ENCODE data around the gene CNKSR1. TPM values are rescaled to one million over a fixed set of nuclear protein-coding genes. Genes with fewer than 3 reads are reported as not detected.

The CNKSR1 gene
- total RNA-seq, 6 experiments from 2014 or later = 0.19 to 0.57 (median 0.33) TPM

DNA sequence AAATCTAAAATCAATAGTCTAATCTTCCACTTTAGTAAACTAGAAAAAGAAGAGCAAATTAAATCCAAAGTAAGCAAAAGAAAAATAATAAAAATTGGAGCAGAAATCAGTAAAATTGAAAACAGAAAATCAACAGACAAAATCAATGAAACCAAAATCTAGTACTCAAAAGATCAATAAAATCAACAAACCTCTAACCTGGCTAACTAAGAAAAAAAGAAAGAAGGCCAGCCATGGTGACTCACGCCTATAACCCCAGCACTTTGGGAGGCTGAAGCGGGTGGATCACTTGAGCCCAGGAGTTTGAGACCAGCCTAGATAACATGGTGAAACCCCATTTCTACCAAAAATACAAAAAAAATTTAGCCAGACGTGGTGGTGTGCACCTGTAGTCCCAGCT, 42.8 kb upstream of the CNKSR1 start:
- Mint-ChIP-seq H3K27me3 (ENCODE audit: insufficient read depth) (peaks cover 11% of the 10 kb centered on the region; the same call in 1 of the 2 replicates), H3K27ac (no peak overlapping the region)
- no peak for DNase-seq

DNA sequence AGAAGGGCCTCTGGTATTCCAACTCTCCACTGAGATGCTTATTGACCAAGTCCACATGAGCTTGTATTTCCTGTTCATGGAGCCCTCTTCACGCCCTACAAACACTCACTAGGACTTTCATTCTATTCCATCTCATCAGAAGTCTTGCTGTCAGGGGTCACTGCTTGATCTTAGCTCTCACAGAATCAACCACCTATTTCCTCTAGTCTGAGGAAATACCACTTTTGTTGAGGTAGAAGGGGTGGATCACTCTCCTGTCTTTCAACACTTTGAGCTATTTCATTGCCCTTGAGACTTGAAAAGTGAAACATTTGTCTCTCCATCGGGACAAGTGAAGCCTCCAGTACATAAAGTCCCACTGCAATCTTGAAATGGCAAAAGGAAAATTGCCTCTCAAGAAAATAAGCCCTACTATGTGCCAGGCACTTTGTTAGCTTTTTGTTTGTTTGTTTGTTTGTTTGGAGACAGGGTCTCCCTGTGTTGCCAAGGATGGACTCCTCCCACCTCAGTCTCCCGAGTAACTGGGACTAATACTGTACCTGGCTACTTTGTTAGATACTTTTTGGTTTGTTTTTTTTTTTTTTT, 38.2 kb upstream of the CNKSR1 start:
- peaks cover 5% of the 10 kb centered on the region for H3K27me3 Mint-ChIP-seq (ENCODE audit: insufficient read depth)
- TF ChIP-seq, protein P1, sequence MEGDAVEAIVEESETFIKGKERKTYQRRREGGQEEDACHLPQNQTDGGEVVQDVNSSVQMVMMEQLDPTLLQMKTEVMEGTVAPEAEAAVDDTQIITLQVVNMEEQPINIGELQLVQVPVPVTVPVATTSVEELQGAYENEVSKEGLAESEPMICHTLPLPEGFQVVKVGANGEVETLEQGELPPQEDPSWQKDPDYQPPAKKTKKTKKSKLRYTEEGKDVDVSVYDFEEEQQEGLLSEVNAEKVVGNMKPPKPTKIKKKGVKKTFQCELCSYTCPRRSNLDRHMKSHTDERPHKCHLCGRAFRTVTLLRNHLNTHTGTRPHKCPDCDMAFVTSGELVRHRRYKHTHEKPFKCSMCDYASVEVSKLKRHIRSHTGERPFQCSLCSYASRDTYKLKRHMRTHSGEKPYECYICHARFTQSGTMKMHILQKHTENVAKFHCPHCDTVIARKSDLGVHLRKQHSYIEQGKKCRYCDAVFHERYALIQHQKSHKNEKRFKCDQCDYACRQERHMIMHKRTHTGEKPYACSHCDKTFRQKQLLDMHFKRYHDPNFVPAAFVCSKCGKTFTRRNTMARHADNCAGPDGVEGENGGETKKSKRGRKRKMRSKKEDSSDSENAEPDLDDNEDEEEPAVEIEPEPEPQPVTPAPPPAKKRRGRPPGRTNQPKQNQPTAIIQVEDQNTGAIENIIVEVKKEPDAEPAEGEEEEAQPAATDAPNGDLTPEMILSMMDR (IDR thresholded peaks at IDR 0.05) = no peak
- DNase-seq = no peak
- no peak overlapping the region for H3K27ac Mint-ChIP-seq
- H3K9me3 Mint-ChIP-seq = no peaks in the 10 kb centered on the region
- no peak overlapping the region for H3K4me3 Mint-ChIP-seq
- H3K4me1 Mint-ChIP-seq (ENCODE audit: low read depth) = no peaks in the 10 kb centered on the region
- no peaks in the 10 kb centered on the region for H3K36me3 Mint-ChIP-seq (ENCODE audit: low read depth)

More for the DNA sequence above, 42.8 kb upstream of the CNKSR1 start:
- TF ChIP-seq, protein P1 (IDR thresholded peaks at IDR 0.05) = no peak
- H3K4me3 Mint-ChIP-seq = no peak overlapping the region
- H3K9me3 Mint-ChIP-seq = no peaks in the 10 kb centered on the region
- no peaks in the 10 kb centered on the region for H3K4me1 Mint-ChIP-seq (ENCODE audit: low read depth)
- no peaks in the 10 kb centered on the region for H3K36me3 Mint-ChIP-seq (ENCODE audit: low read depth)

DNA sequence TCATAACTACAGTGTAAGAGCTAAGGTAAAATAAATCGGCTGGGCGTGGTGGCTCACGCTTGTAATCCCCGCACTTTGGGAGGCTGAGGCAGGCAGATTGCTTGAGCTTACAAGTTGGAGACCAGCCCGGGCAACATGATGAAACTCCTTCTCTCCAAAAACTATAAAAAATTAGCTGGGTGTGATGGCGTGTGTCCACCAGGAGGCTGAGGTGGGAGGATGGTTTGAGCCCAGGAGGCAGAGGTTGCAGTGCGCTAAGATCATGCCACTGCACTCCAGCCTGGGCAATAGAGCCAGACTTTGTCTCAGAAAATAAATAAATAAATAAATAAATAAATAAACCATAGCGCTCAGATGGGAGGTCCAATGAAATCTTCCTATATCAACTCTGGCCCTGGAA, 35.1 kb upstream of the CNKSR1 start:
- Mint-ChIP-seq H3K36me3 (ENCODE audit: low read depth) (no peaks in the 10 kb centered on the region), H3K27ac (no peak overlapping the region), H3K27me3 (ENCODE audit: insufficient read depth) (peaks cover 12% of the 10 kb centered on the region), H3K4me3 (no peak overlapping the region), H3K9me3 (no peaks in the 10 kb centered on the region), H3K4me1 (ENCODE audit: low read depth) (no peaks in the 10 kb centered on the region)
- no peak for DNase-seq
- TF ChIP-seq, protein P1 (IDR thresholded peaks at IDR 0.05) = peak; percentile 26; the same call in 1 of the 2 replicates

DNA sequence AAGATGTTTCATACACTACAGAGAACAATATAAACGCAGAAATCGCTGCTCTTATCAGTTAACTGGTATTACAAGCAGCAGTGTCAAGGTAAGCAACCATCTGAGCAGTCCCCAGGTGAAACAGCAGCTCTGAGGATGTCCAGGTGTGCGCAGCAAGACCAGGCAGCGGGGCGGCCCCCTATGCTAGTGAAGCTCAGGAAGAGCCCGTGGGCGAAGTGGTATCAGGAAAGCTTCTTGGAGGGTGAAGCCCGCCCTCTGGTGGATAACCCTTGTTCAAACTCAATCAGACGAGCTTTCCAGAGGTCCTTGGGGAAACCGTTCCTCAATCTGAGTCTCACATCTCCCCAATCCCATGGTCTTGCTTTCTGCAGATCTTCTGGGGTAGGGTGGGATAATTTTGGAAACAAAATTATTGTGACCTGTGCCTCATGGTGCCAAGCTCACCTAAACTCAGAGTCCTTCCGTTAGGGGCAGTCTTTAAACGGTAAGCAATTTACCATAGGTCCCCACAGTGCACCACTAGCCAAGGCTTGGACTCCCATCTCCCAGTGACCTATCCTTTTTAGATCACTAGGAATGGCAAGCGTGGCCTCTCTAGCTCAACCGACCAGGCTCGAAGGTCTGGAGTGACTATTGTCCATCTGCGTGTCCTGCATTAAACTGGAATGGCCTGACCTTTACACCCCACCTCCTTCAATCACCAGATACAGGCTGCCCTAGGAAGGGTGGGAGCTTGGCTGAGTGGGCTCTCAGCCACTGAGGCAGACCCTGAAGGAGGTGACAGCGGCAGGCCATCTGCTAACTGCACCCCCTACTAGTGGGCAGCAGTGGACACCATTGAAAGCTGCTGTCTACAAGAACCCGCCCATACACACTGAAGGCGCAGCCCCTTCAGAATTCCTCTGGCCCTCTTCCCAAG, 32.0 kb upstream of the CNKSR1 start:
- no peaks in the 10 kb centered on the region for H3K36me3 Mint-ChIP-seq (ENCODE audit: low read depth)
- peaks cover 34% of the 10 kb centered on the region for H3K27me3 Mint-ChIP-seq (ENCODE audit: insufficient read depth)
- H3K4me3 Mint-ChIP-seq = no peak overlapping the region
- H3K27ac Mint-ChIP-seq = no peak overlapping the region
- DNase-seq = peak; percentile 48
- no peaks in the 10 kb centered on the region for H3K4me1 Mint-ChIP-seq (ENCODE audit: low read depth)
- no peaks in the 10 kb centered on the region for H3K9me3 Mint-ChIP-seq
- TF ChIP-seq, protein P1 (IDR thresholded peaks at IDR 0.05) = peak; percentile 93

DNA sequence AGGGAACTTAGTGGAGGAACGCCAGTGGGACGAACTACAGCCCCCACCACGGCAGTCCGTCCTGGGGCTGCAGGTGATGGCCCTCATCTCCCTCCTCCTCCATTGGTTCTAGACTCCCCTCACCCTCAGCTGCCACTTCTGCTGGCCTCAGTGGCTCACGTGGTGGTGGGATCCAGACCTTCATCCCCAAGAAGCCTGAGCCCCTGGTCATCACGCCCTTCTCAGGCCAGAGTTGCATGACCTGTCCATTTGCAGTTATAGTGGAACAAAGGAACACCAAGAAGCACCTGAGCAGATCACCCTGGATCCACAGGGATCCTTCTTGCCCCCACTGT, 31.4 kb upstream of the CNKSR1 start:
- H3K4me3 Mint-ChIP-seq = no peak overlapping the region
- H3K4me1 Mint-ChIP-seq (ENCODE audit: low read depth) = no peaks in the 10 kb centered on the region
- no peak overlapping the region for H3K27ac Mint-ChIP-seq
- TF ChIP-seq, protein P1 (IDR thresholded peaks at IDR 0.05) = no peak
- H3K27me3 Mint-ChIP-seq (ENCODE audit: insufficient read depth) = peaks cover 37% of the 10 kb centered on the region
- no peaks in the 10 kb centered on the region for H3K36me3 Mint-ChIP-seq (ENCODE audit: low read depth)
- H3K9me3 Mint-ChIP-seq = no peaks in the 10 kb centered on the region
- DNase-seq = no peak
